NCI-H2196 treated with DMSO at 0.1 percent for 48 hours (cell line): ENCODE measurements around the gene CLDN19.
A peak's percentile ranks its signal among the peaks of the same experiment; 100 is the strongest.
"Not testable (repeated sequence)": the region's sequence is repeated elsewhere in the genome, so short reads cannot be mapped to it uniquely, and the experiment has no call there.

Source experiments
- DNase-seq: peaks from one replicate; lab custom pipeline; 2025; ENCODE audit not compliant: unreplicated experiment; lab: John Stamatoyannopoulos, UW

Gene CLDN19

GRCh38 chr1:42740851-42741580 is 980 bp upstream of the CLDN19 start:
- no peak for DNase-seq

GRCh38 chr1:42738678-42739226 is 1.3 kb downstream of the CLDN19 start:
- no peak for DNase-seq

- DNase-seq = no peak
Observed at GRCh38 chr1:42737986-42738677, 1.9 kb downstream of the CLDN19 start.

DNA sequence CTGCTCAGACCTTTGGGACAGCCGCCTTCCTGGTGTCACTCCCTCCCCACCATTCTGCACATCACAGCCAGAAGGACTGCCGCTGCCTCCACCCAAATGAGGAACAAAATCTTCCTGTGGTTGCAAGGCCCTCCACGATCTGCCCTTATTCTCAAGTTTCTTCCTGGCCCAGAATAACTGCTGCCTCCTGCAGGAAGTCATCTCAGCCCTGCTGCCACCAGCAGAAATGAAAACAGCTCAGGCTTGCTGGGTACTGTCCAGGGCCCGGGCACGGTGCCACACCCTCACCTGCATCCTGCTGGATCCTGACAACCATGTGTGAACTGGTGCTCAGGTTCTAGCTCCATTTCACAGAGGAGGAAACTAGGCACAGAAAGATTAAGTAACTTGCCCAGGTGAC is 2.8 kb downstream of the CLDN19 start:
- DNase-seq = peak; percentile 76

DNA sequence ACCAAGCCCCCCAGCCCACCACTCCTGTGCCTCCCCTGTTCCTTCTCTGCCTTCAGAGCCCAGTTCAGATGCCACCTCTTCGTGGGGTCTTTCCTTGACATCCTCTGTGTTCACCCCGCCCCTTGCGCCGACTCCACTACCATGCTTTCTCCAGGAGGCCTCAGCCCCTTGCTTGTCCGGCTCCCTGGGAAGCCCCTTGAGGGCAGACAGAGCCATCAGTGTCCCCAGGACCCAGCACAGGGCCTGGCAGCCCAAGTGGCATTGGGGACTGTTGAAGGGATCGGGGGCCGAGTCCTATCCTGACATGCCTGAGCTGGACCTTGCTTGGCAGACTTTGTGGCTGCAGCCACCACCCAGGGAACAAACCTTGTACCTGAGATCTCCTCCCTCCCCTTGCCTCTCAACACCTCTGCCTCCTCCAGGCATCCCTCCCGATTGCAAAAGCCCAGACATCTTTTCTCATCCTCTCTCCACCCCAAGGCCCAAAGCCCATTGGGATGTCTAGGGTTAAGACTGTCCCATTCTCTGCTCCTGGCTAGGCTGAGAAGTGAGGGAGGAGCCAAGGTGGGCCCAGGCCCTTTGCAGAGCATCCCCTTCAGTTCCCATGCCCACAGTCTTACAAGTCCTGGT is 3.4 kb downstream of the CLDN19 start:
- DNase-seq = no peak

DNA sequence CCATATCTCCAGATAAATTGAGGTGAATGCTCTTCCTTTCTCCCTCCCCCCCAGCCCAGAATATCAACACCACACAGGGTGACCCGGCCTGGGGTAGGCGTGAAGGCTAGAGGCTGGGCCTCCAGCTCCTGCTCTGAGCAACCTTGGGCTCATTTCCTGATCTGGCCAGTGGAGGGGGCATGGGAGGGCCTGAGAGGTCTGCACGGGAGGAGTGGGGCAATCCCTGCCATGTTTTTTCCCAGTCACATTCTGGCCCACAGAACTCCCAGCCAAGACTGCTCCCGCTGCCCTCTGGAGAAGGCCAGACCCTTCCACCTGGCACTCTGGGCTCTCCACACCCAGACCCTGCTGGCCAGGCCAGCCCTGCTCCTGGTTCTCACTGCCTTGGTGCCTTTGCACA is 3.9 kb downstream of the CLDN19 start:
- no peak for DNase-seq

GRCh38 chr1:42735477-42736105 is 4.4 kb downstream of the CLDN19 start:
- no peak for DNase-seq

DNA sequence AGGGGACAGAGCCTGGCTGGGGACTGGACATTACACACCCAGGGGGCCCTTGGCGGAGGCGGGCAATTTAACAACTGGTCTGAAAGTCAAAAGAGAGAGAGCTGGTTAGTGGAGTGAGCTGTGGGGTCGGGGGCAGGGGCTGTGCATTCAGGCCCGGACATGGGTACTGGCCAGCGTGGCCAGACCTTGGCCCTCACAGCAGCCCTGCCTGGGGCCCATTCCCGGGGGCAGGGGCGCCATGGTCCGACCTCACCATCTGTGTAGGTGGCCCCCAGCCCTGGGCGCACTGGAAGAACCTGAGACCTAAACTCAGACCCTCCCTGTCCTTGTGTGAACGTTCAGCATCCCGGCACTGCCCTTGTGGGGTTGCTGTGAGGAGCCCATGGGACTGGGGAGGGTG is 5.0 kb downstream of the CLDN19 start:
- no peak for DNase-seq

DNA sequence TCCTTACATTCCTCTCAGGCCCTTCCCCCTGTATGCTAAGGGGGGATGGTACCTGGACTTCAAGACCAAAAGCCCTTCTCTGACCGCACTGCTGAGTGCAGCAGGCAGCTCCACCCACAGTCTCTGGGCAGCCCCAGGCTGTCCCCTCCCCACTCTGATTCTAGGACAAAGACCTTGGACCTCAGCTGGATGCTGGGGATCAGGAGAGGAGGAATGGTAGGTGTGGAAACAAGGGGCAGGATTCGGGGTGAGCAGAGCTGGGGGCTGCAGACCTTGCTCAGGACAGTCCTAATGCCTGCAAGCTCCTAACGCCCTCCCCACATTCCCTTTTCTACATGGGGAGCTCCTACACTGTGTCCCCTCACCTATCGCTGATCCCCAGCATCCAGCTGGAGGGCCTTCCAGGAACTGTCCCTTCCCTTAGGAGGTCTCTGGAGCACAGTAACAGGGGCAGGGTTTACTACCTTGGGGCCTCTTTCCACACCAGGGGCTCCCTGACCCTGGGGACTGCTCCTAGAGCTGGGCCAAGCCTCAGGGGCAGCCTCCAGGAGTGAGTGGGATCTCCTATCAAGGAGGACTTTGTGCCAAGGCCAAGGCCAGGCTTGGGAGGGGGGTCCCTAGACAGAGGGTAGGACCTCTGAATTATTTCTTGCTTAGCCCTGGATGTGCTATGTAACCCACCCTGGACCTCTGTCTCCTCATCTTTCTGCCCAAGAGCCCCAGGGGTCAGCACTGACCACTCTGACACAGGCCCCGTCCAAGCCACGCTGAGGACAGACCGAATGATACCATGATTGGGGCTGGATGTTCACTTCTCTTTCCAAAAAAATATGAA is 5.6 kb downstream of the CLDN19 start:
- DNase-seq = no peak

GRCh38 chr1:42733415-42734200 is 6.4 kb downstream of the CLDN19 start:
- no peak for DNase-seq

- no peak for DNase-seq
Observed at GRCh38 chr1:42732126-42732680, 7.8 kb downstream of the CLDN19 start.

- DNase-seq = no peak
Observed at GRCh38 chr1:42731585-42731984, 8.5 kb downstream of the CLDN19 start.

DNA sequence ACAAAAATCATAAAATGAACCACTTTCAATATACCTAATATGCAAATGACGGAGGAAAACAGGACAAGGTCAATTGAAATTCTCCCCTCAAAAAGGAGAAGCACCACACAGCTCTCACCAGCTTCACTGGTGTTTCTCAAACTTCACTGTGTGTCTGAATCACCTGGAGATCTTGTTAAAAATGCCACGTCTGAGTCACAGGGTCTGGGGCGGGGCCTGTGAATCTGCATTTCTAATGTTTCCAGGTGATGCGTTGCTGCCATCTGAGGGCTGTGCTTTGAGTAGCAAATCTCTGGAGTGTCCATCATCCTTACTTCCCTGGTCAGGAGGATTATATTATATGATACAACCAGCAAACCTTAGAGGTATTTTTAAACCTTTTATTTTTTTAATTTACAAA is 9.0 kb downstream of the CLDN19 start:
- no peak for DNase-seq

DNA sequence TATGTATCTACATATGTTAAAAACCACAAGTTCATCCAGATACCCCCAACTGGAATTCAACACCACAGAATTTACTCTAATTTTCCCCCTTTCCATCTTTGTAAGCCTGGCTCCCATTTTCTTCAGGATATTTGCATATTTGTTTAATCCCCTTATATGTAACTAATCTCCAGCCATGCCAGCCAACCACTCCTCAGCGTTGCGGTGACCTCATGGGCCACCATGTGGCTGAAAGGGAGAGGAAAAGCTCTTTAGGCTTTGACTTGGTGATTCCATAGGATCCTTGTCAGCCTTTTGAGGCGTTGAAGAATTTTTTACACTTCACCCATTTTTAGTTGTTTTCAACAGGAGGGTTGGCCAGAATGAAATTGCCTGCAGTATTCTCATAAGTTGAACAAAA is 10.0 kb downstream of the CLDN19 start:
- no peak for DNase-seq

GRCh38 chr1:42725820-42726219 is 14.2 kb downstream of the CLDN19 start:
- DNase-seq = not testable (repeated sequence)

DNA sequence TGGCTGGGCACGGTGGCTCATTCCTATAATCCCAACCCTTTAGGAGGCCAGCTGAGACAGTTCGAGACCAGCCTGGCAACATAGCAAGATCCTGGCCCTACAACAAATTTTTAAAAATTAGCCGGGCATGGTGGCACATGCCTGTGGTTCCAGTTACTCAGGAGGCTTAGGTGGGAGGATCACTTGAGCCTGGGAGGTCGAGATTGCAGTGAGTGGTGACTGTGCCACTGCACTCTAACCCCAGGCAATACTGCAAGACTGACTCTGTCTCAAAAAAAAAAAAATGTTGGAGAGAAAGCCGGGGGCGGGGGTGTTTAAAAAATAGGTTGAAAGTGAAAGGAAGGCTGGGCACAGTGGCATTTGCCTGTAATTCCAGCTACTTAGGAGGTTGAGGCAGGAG is 16.5 kb downstream of the CLDN19 start:
- DNase-seq = no peak

DNA sequence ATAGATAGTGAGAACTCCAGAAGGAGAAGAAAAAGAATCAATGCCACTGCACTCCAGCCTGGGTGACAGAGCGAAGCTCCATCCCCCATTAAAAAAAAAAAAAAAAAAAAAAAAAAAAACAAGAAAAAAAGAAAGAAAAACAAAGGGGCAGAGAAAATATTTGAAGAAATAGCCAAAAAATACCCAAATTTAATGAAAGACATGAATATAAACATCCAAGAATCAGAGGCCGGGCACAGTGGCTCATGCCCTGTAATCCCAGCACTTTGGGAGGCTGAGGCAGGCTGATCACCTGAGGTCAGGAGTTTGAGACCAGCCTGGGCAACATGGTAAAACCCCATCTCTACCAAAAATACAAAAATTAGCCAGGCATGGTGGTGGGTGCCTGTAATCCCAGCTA is 17.6 kb downstream of the CLDN19 start:
- DNase-seq = not testable (repeated sequence)

DNA sequence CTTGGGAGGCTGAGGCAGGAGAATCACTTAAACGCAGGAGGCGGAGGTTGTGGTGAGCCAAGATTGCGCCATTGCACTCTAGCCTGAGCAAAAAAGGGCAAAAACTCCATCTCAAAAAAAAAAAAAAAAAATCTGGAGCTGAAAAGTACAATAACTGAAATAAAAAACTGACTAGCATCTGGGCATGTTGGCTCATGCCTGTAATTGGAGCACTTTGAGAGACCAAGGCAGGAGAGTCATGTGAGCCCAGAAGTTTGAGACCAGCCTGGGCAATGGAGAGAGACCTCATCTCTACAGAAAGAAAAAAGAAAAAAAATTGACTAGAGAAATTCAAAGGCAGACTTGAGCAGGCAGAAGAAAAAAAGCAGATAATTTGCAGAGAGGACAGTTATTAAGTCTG is 18.1 kb downstream of the CLDN19 start:
- no peak for DNase-seq

GRCh38 chr1:42720868-42721267 is 19.2 kb downstream of the CLDN19 start:
- no peak for DNase-seq

- DNase-seq = not testable (repeated sequence)
Observed at GRCh38 chr1:42714441-42714840, 25.6 kb downstream of the CLDN19 start.
